ENCODE data around the gene MESP2.
"Not testable (repeated sequence)": the region's sequence is repeated elsewhere in the genome, so short reads cannot be mapped to it uniquely, and the experiment has no call there.

Gene MESP2

DNA sequence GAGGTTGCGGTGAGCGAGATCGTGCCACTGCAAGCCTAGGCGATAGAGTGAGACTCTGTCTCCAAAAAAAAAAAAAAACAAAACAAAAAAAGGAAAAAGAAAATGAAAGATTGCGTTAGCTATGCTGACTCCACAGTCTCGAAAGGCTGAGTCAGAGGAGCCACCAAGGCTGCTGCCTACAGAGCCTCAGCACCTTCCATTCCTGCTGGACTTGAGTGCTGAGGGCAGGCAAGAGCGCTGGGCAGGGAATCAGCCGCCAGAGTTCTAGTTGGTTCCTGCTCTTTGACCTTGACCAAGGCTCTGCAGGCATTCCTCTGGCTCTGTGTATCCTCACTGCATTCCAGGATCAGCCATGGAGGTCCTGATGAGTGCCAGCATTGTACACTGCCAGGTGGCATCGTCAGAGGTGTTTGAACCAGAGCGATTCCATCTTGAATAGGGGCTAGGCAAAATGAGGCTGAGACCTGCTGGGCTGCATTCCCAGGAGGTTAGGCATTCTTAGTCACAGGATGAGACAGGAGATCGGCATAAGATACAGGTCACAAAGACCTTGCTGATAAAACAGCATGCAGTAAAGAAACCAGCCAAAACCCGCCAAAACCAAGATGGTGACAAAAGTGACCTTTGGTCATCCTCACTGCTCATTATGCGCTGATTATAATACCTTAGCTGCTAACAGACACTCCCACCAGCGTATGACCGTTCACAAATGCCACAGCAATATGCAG, 5.9 kb downstream of the MESP2 start:
- DNase-seq: no peak

DNA sequence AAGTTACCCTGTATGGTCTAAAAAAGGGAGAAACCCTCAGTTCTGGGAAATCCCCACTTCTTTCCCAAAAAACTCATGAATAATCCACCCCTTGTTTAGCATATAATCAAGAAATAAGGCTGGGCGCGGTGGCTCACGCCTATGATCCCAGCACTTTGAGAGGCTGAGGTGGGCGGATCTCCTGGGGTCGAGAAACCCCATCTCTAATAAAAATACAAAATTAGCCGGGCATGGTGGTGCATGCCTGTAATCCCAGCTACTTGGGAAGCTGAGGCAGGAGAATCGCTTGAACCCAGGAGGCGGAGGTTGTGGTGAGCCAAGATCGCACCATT, 6.5 kb downstream of the MESP2 start:
- not testable (repeated sequence) for DNase-seq

DNA sequence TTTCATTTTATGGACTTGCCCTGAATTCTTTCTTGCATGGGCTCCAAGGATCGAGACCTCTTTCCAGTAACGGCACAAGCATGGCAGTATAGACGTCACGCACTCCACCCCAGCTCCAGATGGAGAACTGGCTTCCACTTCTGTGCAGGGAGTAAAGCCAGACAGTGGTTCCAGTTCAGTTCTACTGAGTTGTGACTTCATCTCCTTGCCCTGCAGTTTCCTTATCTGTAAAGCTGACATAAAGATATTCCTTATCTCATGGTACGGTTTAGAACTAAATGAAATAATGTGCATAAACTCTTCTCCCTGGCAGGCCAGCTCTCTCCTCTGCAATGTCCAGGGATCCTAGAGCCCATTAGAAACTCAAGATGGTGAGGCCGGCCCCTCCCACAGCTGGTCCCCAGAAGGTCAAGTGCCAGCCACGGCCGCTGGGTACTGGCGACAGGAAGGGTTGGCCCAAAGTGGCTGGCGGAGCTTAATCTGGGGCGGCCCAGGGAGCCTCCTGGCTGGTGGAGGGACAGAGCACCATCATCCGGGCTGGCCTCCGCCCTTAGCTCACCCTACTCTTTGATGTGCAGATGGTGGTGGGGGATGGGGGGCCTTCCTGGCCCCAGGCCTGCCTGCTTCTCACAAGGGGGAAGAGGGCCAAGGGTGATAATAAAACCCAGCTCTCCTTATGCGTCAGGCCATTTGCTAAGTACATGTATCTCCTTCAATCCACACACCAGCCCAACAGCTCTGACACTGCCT, 7.2 kb downstream of the MESP2 start:
- DNase-seq: no peak

GRCh38 chr15:89783861-89784685, 7.9 kb downstream of the MESP2 start:
- DNase-seq: no peak

GRCh38 chr15:89784686-89784960, 8.5 kb downstream of the MESP2 start:
- no peak for DNase-seq

DNA sequence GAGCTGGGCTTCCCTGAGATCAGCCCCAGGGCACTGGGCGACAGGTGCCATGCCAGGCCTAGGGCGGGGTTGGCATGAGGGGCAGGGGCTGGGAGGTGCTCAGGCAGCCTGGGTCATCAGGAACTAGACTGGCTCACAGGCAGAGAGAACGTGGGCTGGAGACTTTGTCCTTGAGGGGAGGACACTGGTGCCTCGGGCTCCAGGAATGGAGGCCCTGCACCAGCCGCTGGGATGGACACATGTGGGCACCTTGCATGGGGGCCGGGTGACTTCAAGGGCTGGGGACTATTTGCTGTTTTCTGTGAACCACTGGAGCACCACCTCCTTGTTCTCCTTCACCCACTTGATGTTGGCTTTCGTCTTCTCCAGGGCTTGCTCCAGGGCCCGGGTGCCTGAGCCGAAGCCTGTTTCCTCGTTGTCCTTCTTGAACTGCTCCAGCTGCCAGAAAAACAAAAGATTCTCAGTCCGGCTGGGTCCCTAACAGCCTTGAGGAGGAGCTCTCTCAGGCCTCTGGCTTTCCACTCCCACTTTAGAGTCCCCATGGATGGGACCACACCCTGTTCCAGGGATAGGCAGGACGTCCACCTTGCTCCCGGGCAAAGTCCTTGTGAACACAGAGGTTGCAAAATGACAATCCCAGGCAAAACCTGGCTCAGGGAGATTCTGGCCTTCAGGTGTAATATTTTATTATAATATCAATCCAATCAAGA, 9.1 kb downstream of the MESP2 start:
- no peak for DNase-seq

DNA sequence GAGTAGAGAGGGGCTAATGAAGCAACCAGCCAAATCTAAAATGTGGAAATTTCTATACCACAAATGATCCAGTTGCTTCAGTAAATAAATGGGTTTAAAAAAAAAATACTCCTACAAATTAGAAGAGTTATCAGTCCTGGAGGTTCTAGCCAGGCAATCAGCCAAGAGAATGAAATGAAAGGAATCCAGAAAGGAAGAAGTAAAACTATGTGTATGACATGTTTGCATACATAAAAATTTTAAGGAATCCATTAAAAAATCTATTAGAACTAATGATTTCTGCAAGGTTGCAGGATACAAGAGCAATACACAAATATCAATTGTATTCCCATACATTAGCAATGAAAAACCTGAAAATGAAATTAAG, 9.6 kb downstream of the MESP2 start:
- DNase-seq: no peak

DNA sequence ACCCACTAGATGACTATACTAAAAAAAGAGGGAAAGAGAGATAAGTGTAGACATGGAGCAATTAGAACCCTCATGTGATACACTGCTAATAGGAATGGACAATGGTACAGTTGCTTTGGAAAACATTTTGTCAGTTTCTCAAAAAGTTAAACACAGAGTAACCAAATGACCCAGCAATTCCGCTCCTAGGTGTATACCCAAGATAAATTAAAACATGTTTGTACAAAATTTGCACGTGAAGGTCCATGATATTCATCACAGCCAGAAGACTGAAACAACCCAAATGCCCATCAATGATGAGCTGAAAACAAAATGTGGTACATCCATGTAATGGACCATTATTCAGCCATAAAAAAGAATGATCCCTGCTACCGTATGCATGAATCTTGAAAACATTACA, 11.8 kb downstream of the MESP2 start:
- DNase-seq: no peak

DNA sequence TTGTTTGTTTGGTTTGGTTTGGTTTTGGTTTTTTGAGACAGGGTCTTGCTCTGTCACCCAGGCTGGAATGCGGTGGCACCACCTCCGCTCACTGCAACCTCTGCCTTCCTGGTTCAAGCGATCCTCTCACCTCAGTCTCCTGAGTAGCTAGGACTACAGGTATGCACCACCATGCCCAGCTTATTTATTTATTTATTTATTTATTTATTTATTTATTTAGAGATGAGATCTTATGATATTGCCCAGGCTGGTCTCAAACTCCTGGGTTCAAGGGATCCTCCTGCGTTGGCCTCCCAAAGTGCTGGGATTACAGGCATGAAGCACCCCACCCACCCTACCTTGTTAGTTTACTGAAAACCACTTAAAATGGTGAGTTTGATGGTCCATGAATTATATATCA, 12.5 kb downstream of the MESP2 start:
- DNase-seq: not testable (repeated sequence)

GRCh38 chr15:89790206-89790605, 14.1 kb downstream of the MESP2 start:
- no peak for DNase-seq

DNA sequence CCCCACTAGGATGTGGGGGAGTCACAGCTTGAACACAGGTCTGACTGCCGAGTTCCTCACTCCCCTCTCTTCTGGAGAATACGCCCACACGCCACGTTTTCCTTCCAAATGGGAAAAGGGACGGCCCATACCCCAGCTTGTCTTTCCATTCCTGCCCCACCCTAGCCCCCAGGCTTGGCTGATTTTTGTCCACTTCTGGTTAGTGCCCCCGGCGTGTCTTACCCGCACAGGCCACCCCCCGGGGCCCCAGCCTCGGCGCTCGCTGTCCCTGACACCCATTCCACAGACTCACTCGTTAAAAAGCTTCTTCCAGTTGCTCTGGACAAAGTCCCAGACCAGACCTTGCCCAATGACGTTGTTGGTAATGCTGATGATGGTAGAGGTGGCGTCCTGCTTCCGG, 14.5 kb downstream of the MESP2 start:
- DNase-seq: no peak

DNA sequence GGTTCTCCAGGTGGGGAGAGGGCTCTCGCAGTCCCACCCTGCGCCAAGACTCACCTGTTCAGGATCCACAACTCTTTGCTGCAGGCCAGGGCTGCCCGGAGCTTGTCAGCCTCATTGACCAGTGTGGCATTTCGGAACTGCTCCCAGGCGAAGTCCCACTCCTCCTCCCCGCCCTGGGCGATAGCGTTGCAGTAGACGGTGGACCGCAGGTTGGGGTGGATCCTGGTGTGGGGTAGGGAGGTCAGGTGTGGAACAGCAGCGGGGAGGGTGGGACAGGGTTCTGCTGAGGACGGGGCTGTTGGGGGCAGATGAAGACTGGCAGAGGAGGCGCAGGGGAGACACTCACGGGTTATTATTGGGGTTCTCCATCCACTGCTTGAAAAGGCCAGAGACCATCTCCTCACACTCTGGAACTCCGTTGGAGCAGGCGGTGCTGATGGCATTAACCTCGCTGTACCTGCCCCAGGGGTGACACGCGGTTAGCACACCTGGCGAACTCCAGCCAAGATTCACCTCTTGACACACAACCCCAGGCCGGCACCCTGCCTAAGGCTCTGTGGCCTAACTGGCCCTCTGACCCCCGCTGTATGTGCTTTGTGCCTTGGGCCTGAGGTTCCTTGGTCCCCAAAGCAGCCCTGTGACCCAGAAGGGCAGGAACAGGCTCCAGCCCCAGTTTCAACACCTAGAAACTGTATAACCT, 16.1 kb downstream of the MESP2 start:
- DNase-seq: no peak

GRCh38 chr15:89794627-89795241, 18.6 kb downstream of the MESP2 start:
- no peak for DNase-seq

DNA sequence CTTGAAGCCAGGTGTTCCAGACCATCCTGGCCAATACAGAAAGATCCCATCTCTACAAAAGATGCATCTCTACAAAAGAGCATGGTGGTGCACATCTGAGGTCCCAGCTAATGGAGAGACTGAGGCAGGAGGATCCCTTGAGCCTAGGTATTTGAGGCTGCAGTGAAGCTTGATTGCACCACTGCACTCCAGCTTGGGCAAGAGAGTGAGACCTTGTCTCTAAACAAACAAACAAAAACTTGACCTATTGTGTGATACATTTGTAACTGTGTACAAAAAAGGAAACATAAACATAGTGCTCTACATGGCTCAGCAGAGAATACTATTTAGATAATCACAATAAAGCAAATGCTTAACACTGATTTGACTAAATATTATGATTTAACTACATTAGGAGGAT, 19.9 kb downstream of the MESP2 start:
- no peak for DNase-seq

DNA sequence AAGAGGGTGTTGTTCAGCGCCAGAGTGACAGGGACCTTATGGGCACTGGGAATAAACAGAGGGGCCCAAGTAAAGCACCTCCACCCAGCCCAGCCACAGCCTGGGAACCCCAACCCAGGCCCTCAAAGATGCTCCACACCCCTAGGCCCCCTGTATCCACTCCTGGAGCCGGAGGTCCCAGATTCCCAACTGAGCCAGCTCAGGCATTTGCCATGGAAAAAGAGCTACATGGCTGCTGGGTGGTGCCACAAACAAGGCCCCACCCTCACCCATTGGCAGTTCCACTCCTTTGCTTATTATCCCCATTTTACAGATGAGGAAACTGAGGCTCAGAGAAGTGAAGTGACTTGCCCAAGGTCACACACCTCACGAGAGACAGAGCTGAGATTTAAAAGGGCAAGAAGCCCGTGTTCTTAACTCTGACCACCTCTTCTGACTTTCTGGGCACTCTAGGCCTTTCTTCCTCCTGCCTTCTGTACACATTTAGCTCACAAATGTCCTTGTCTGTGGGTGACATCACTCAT, 21.6 kb downstream of the MESP2 start:
- no peak for DNase-seq

DNA sequence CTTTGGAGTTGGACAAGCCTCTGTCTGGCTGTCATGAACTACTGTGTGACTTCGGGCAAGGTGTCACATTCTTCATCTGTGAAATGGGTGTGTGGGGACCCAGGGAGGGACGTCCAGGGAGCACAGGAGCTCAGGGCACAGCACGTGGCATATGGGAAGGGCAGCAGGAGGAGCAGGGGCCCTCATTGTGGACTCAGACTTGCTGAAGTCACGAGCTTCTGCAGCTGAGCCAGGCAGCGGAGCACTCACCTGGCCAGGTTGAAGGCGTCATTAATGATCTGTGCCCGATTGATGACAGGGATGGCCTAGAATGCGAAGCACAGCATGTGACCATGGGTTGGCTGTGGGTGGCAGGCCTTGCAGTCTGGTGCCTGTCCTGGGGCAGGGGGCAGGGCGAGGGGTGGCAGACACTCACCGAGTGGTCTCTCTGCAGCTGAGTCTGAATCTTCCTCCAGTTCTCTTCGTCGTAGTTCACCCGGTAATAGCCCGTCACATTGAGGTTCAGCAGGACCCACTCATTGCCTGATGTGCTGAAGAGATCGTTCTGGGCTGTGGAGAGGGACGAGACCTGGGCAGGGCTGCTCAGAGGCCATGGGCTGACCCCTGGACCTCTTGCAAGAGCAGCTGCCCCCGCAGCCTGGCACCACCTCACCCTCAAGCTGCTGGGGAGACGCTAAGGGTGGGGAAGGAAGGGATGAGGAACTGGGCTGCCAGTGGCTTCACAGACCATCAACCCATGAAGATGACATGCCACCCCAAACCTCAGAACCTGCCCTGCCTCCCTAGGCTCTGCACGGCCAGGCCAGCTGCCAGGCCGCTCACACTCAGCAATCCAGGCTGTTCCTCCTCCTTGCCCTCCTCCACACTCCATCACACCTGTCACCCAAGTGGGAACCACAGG, 23.1 kb downstream of the MESP2 start:
- no peak for DNase-seq

- no peak for DNase-seq
Measured at GRCh38 chr15:89799918-89800498, 23.9 kb downstream of the MESP2 start.

DNA sequence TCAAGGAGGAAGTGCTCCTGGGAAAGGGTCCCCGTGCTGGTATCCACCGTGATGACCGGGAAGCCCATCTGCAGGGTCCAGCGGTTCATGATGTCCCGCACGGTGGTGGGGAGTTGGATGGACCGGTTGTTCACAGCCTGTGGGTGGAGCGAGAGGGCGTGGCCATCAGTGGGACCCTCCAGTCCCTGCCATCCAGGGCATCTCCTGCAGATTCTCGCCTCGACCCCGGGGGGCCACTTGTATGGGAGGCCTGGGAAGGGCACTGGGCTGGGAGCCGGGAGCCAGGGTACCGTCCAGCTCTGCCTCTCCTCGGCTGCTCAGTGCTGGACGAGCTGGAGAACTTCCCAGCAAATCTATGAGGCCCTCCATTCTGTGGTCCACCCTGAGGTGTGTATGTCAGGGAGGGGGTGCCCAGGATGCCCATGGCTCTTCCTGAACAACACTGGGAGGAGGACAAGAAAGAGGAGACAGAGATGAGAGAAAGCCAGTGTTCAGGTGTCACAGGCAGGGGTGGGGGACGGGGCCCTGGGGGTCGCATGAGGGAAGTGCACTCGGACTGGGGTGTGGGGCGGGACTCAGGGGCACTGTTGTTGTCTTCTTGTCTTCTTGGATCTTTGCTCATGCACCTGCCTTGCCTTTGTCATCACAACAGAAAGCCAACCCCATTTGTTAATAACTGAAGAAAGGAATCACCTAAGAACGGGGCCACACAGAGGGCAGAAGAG, 25.5 kb downstream of the MESP2 start:
- no peak for DNase-seq

DNA sequence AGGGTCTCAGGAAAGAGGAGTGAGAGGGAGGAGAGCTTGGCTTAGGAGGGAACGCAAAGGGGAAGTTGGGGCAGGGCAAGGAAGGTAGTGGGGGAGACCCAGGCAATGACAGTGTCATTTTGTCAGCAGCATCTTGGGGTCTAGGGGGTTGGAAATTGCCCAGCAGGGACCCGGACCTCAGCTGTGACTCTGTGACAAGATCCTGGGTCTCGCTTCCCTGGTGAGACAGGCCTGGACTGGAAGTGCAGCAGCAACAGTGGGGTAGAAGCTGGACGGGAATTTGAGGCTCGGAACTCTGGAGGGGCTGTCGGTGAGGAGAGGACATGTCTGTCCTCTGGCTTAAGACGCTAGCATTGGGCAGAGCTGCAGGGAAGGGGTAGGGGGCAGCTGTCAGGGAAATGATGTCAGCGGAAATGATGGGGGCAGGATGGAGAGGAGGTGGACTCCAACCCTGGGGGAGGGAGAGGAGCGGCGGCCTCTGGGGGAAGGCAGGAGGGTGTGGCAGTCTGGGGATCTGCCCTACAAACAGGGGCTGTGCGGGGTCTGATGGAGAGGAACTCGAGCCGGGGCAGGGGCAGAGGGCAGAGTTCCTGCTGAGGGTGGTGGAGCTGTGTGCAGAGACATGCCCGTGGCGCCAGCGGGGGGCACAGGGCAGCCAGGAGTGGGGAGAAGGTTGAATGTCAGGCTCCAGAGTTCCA, 26.2 kb downstream of the MESP2 start:
- DNase-seq: peak; percentile 66
